ENCODE results near the gene TRMT11.
A peak's percentile ranks its signal among the peaks of the same experiment; 100 is the strongest.
"Not testable (repeated sequence)": the region's sequence is repeated elsewhere in the genome, so short reads cannot be mapped to it uniquely, and the experiment has no call there.

Gene TRMT11

DNA sequence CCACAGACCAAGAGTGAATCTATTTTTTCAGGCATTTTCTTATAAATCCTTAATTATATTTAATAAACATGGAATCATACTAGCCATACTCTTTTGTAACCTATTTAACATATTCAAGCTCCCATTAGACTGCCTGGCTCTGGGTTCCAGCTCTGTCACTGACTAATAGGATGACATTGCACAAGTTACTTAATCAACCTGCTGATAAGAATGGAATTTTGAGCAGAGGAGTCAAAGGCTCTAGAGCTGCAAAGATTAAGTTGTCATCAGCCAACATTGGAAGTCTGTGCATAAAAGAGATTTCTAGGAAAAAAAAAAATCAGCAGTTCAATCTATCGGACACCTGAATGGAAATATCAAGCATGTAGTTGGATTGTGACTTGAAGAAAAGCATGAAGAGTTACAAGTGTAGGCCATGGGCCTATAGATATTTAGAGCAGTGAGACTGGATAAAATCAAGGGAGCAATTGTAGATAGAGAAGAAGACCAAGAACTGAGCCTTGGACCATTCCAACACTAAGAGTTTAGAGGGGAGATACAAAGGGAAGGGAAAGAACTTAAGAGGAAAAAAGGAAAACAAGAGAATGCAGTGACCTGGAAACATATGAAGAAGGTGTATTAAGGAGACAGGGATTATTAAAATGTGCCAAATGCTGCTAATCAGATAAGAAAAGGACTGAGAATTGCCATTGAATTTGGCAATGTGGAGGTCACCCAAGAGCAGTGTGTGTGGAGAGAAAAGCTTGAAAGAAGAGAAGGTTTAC, 40.8 kb upstream of the TRMT11 start:
- Histone ChIP-seq H3K9ac (ENCODE audit: low read length in 5 of 5) (no peak overlapping the region), H3K27me3 (ENCODE audit: control insufficient read depth in 5 of 5, insufficient read depth in 4 of 5, low read length in 5 of 5) (no peaks in the 10 kb centered on the region), H3K9me3 (ENCODE audit: control insufficient read depth in 5 of 5, low read length in 5 of 5) (no peaks in the 10 kb centered on the region), H3K27ac (ENCODE audit: low read depth, low read length) (peak overlapping the region; percentile 50), H3K4me1 (ENCODE audit: control insufficient read depth in 5 of 5, insufficient read depth in 5 of 5, low read length in 5 of 5) (peaks cover 0 to 18% (median 13%) of the 10 kb centered on the region in 5 donors), H3K4me3 (ENCODE audit: low read depth in 1 of 5, low read length in 5 of 5) (no peak overlapping the region), H3K36me3 (ENCODE audit: control insufficient read depth in 5 of 5, insufficient read depth in 5 of 5, low read length in 5 of 5) (no peaks in the 10 kb centered on the region)

DNA sequence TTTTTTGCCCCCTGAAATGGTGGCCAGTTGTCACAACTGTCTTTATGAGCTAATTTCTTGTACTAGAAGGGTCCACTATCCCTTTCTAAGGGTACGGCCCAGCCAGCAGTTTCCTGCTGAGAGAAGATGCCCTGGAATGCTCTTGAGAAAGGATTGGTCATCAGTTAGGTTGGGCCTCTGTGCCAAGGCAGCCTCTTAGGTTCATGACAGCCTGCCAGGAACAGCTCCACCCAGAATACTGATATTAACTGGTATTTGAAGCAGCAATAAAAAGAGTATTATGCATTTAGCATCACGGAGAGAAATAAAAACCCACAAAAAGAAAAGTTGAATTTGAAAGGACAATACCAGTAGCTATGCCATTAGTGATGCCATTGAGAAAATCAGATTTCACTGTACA, 38.7 kb upstream of the TRMT11 start:
- H3K27me3 ChIP-seq (ENCODE audit: control insufficient read depth in 5 of 5, insufficient read depth in 4 of 5, low read length in 5 of 5), result no peaks in the 10 kb centered on the region
- H3K36me3 ChIP-seq (ENCODE audit: control insufficient read depth in 5 of 5, insufficient read depth in 5 of 5, low read length in 5 of 5), result no peaks in the 10 kb centered on the region
- H3K9ac ChIP-seq (ENCODE audit: low read length in 5 of 5), result no peak overlapping the region
- H3K4me3 ChIP-seq (ENCODE audit: low read depth in 1 of 5, low read length in 5 of 5), result no peak overlapping the region
- no peak overlapping the region for H3K27ac ChIP-seq (ENCODE audit: low read depth, low read length)
- H3K4me1 ChIP-seq (ENCODE audit: control insufficient read depth in 5 of 5, insufficient read depth in 5 of 5, low read length in 5 of 5), result peaks cover 0 to 16% (median 10%) of the 10 kb centered on the region in 5 donors
- H3K9me3 ChIP-seq (ENCODE audit: control insufficient read depth in 5 of 5, low read length in 5 of 5), result no peaks in the 10 kb centered on the region

DNA sequence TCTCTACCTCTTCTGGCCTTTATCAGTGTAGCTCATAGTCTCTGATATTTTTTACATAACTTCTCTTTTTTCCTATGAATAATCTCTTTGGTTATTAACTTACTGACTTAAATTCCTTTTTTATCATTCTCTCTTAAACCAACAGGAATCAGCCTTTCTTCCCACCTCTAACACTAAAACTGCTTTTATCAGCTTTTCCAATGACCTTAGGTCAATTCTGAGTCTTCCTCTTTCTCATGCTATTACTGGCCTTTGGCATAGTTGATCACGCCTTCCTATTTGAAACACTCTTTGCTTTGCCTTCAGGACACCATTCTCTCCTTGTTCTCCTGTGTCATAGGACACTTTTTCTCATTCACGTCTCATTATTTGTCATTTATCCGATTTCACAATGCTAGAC, 37.9 kb upstream of the TRMT11 start:
- H3K27ac ChIP-seq (ENCODE audit: low read depth, low read length), result no peak overlapping the region
- H3K36me3 ChIP-seq (ENCODE audit: control insufficient read depth in 5 of 5, insufficient read depth in 5 of 5, low read length in 5 of 5), result no peaks in the 10 kb centered on the region
- H3K9me3 ChIP-seq (ENCODE audit: control insufficient read depth in 5 of 5, low read length in 5 of 5), result no peaks in the 10 kb centered on the region
- no peak overlapping the region for H3K4me3 ChIP-seq (ENCODE audit: low read depth in 1 of 5, low read length in 5 of 5)
- peaks cover 0 to 4% (median under 1%) of the 10 kb centered on the region in 5 donors for H3K27me3 ChIP-seq (ENCODE audit: control insufficient read depth in 5 of 5, insufficient read depth in 4 of 5, low read length in 5 of 5)
- no peak overlapping the region for H3K9ac ChIP-seq (ENCODE audit: low read length in 5 of 5)
- peaks cover 0 to 16% (median 10%) of the 10 kb centered on the region in 5 donors for H3K4me1 ChIP-seq (ENCODE audit: control insufficient read depth in 5 of 5, insufficient read depth in 5 of 5, low read length in 5 of 5)

DNA sequence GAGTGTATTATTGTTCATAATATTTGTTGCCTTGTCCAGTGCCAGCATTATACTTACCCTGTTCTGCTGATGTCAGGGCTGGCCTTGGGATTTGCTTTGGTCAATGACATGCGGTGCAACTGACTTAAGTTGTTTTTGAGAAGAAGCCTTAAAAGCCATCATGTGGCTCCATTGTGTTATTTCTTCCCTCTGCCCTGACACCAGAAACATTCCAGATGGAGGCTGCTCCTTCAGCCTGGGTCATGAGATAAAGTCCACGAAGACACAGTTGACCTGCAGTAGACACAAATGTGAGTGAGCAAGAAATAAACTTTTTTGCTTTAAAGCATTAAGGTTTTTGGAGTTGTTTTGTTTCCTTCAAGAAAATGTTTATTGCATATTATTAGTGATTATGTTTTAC, 37.3 kb upstream of the TRMT11 start:
- Histone ChIP-seq H3K36me3 (ENCODE audit: control insufficient read depth in 5 of 5, insufficient read depth in 5 of 5, low read length in 5 of 5) (no peaks in the 10 kb centered on the region), H3K27me3 (ENCODE audit: control insufficient read depth in 5 of 5, insufficient read depth in 4 of 5, low read length in 5 of 5) (peaks cover 0 to 7% (median 5%) of the 10 kb centered on the region in 5 donors), H3K4me3 (ENCODE audit: low read depth in 1 of 5, low read length in 5 of 5) (no peak overlapping the region), H3K9ac (ENCODE audit: low read length in 5 of 5) (no peak overlapping the region), H3K9me3 (ENCODE audit: control insufficient read depth in 5 of 5, low read length in 5 of 5) (no peaks in the 10 kb centered on the region), H3K4me1 (ENCODE audit: control insufficient read depth in 5 of 5, insufficient read depth in 5 of 5, low read length in 5 of 5) (peaks cover 0 to 15% (median 9%) of the 10 kb centered on the region in 5 donors), H3K27ac (ENCODE audit: low read depth, low read length) (no peak overlapping the region)

DNA sequence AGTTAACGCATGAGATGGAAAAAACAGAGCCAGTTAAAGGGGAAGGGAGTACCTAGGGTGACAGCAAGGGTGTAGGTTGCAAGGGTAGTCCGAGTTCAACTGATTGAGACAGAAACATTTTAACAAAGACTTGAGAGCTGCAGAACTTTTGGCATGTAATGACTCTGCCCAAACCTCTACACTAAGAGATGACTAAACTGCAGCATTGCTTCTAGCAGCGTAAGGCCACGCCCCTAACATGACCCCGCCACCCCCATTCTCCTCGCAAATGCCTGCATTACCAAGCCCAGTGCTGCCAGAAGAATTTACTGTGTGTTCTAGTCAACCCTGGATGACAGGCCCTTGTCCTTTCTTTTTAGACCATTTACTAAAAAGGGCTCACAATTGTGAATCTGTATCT, 36.0 kb upstream of the TRMT11 start:
- H3K9ac ChIP-seq (ENCODE audit: low read length in 5 of 5), result no peak overlapping the region
- peaks cover 0 to 8% (median 5%) of the 10 kb centered on the region in 5 donors for H3K27me3 ChIP-seq (ENCODE audit: control insufficient read depth in 5 of 5, insufficient read depth in 4 of 5, low read length in 5 of 5)
- H3K27ac ChIP-seq (ENCODE audit: low read depth, low read length), result no peak overlapping the region
- H3K4me1 ChIP-seq (ENCODE audit: control insufficient read depth in 5 of 5, insufficient read depth in 5 of 5, low read length in 5 of 5), result peaks cover 0 to 5% (median 0%) of the 10 kb centered on the region in 5 donors
- no peak overlapping the region for H3K4me3 ChIP-seq (ENCODE audit: low read depth in 1 of 5, low read length in 5 of 5)
- no peaks in the 10 kb centered on the region for H3K9me3 ChIP-seq (ENCODE audit: control insufficient read depth in 5 of 5, low read length in 5 of 5)
- H3K36me3 ChIP-seq (ENCODE audit: control insufficient read depth in 5 of 5, insufficient read depth in 5 of 5, low read length in 5 of 5), result no peaks in the 10 kb centered on the region

DNA sequence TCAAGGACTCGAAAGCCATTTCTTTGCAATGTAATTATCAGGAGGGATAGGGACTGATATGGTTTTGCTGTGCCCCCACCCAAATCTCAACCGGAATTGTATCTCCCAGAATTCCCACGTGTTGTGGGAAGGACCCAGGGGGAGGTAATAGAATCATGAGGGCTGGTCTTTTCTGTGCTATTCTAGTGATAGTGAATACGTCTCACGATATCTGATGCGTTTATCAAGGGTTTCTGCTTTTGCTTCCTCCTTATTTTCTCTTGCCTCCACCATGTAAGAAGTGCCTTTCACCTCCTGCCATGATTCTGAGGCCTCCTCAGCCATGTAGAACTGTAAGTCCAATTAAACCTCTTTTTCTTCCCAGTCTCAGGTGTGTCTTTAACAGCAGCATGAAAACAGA, 35.6 kb upstream of the TRMT11 start:
- H3K9ac ChIP-seq (ENCODE audit: low read length in 5 of 5); H3K4me3 ChIP-seq (ENCODE audit: low read depth in 1 of 5, low read length in 5 of 5); H3K27me3 ChIP-seq (ENCODE audit: control insufficient read depth in 5 of 5, insufficient read depth in 4 of 5, low read length in 5 of 5); H3K4me1 ChIP-seq (ENCODE audit: control insufficient read depth in 5 of 5, insufficient read depth in 5 of 5, low read length in 5 of 5); H3K36me3 ChIP-seq (ENCODE audit: control insufficient read depth in 5 of 5, insufficient read depth in 5 of 5, low read length in 5 of 5); H3K9me3 ChIP-seq (ENCODE audit: control insufficient read depth in 5 of 5, low read length in 5 of 5); H3K27ac ChIP-seq (ENCODE audit: low read depth, low read length): not testable (repeated sequence)

DNA sequence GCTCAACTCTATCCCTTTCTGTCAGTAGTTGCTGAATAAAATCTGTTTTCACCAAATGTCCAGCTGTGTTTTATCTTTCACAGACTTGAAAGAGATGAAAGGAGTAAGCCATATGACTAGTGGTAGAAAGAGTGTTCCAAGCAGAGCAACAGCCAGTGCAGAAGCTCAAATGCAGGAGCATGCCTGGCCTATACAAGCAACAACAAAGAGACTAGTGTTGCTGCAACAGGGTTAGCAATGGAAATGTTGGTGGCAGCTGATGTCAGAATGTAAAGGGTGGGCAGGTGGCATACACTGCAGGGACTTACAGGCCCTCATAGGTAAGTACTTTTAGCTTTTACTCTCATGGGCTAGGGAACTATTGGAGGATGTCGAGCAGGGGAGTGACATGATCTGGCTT, 35.0 kb upstream of the TRMT11 start:
- no peak overlapping the region for H3K27ac ChIP-seq (ENCODE audit: low read depth, low read length)
- H3K9ac ChIP-seq (ENCODE audit: low read length in 5 of 5), result no peak overlapping the region
- no peak overlapping the region for H3K4me3 ChIP-seq (ENCODE audit: low read depth in 1 of 5, low read length in 5 of 5)
- H3K36me3 ChIP-seq (ENCODE audit: control insufficient read depth in 5 of 5, insufficient read depth in 5 of 5, low read length in 5 of 5), result no peaks in the 10 kb centered on the region
- peaks cover 0 to 8% (median 5%) of the 10 kb centered on the region in 5 donors for H3K27me3 ChIP-seq (ENCODE audit: control insufficient read depth in 5 of 5, insufficient read depth in 4 of 5, low read length in 5 of 5)
- H3K9me3 ChIP-seq (ENCODE audit: control insufficient read depth in 5 of 5, low read length in 5 of 5), result no peaks in the 10 kb centered on the region
- H3K4me1 ChIP-seq (ENCODE audit: control insufficient read depth in 5 of 5, insufficient read depth in 5 of 5, low read length in 5 of 5), result peaks cover 0 to 4% (median 3%) of the 10 kb centered on the region in 5 donors

DNA sequence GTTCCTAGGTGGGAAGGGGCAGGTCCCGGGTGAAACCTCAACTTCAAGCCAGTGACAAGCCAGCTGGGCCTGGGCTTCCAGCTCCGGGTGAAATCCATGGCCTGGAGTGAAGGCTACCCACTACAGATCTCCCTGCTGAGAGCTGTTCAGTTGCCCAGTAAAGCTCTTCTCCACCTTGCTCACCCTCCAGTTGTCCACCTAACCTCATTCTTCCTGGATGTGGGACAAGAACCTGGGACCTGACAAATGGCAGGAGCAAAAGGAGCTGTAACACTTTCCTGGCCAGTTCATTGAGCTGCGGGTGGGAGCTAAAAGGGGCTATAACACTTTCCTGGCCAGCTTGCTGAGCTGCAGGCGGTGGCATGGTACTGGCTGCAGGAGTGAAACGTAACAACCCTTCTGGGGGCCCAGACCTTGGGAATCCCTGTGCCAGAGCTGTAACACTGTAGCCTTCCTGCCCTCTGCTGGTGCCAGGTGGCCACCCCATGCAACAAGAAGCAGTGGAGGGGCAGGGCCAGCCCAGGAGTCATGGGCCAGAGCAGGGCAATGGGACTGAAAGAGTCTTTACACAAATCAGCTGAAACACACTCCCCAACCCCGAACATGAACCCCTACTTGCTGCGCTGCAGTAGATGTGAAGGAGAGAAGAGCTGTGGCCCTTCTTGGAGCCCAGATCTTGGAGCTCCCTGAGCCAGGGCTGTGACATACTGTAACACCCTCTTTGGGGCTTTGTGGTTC, 33.4 kb upstream of the TRMT11 start:
- no peaks in the 10 kb centered on the region for H3K36me3 ChIP-seq (ENCODE audit: control insufficient read depth in 5 of 5, insufficient read depth in 5 of 5, low read length in 5 of 5)
- no peaks in the 10 kb centered on the region for H3K9me3 ChIP-seq (ENCODE audit: control insufficient read depth in 5 of 5, low read length in 5 of 5)
- H3K27me3 ChIP-seq (ENCODE audit: control insufficient read depth in 5 of 5, insufficient read depth in 4 of 5, low read length in 5 of 5), result peaks cover 0 to 8% (median 5%) of the 10 kb centered on the region in 5 donors
- peaks cover 3 to 16% (median 11%) of the 10 kb centered on the region in 5 donors for H3K4me1 ChIP-seq (ENCODE audit: control insufficient read depth in 5 of 5, insufficient read depth in 5 of 5, low read length in 5 of 5)
- no peak overlapping the region for H3K27ac ChIP-seq (ENCODE audit: low read depth, low read length)
- H3K4me3 ChIP-seq (ENCODE audit: low read depth in 1 of 5, low read length in 5 of 5), result no peak overlapping the region
- H3K9ac ChIP-seq (ENCODE audit: low read length in 5 of 5), result no peak overlapping the region

DNA sequence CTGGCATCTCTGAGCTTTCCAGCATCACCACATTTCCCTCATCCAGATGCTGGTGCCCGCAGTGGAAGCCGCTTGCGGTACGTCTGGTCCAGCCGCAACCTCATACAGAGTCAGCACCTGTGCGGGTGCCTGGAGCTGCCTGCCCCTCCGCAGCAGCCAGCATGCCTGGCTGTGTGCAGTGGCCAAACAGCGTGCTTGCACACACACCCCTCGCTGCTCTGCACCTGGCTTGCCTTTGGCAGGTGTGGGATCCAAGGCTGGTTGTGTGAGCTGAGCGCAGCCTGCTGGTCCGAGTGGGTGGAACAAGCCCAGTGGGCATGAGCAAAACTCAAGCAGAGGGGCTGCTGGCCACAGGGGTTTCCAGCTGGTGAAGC, 32.9 kb upstream of the TRMT11 start:
- no peaks in the 10 kb centered on the region for H3K36me3 ChIP-seq (ENCODE audit: control insufficient read depth in 5 of 5, insufficient read depth in 5 of 5, low read length in 5 of 5)
- no peak overlapping the region for H3K4me3 ChIP-seq (ENCODE audit: low read depth in 1 of 5, low read length in 5 of 5)
- no peak overlapping the region for H3K27ac ChIP-seq (ENCODE audit: low read depth, low read length)
- H3K9me3 ChIP-seq (ENCODE audit: control insufficient read depth in 5 of 5, low read length in 5 of 5), result no peaks in the 10 kb centered on the region
- no peak overlapping the region for H3K9ac ChIP-seq (ENCODE audit: low read length in 5 of 5)
- H3K4me1 ChIP-seq (ENCODE audit: control insufficient read depth in 5 of 5, insufficient read depth in 5 of 5, low read length in 5 of 5), result peaks cover 3 to 22% (median 17%) of the 10 kb centered on the region in 5 donors
- H3K27me3 ChIP-seq (ENCODE audit: control insufficient read depth in 5 of 5, insufficient read depth in 4 of 5, low read length in 5 of 5), result peaks cover 0 to 8% (median 5%) of the 10 kb centered on the region in 5 donors

DNA sequence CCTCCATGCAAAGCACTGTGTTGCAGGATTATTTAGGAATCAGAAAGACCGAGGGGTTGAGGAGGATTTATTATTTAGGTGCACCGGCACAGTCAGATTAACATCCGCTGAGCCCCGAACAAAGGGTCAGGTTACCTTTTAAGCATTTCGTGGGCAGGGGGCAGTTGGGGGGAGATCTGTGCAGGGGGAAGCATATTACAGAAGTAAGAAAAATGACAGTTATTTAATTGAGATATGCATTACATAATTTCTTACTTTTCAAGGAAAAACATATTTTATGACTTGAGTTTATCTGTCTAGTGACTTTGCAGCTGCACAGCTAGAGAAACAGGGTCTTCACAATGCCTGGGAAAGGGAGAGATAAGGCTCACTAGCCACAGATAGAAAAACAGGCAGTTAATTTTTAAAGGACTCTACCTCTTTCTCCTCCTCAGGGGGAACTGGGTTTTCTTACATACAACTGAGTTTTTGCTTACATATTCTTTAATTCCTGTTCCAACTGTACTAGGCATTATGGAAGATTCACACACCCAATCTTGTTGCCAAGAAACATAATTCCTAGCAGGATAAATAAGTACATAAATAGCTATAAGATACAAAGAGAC, 31.5 kb upstream of the TRMT11 start:
- Histone ChIP-seq H3K9me3 (ENCODE audit: control insufficient read depth in 5 of 5, low read length in 5 of 5) (no peaks in the 10 kb centered on the region), H3K4me3 (ENCODE audit: low read depth in 1 of 5, low read length in 5 of 5) (no peak overlapping the region), H3K4me1 (ENCODE audit: control insufficient read depth in 5 of 5, insufficient read depth in 5 of 5, low read length in 5 of 5) (peaks cover 3 to 26% (median 19%) of the 10 kb centered on the region in 5 donors), H3K27me3 (ENCODE audit: control insufficient read depth in 5 of 5, insufficient read depth in 4 of 5, low read length in 5 of 5) (peaks cover 0 to 8% (median 5%) of the 10 kb centered on the region in 5 donors), H3K9ac (ENCODE audit: low read length in 5 of 5) (no peak overlapping the region), H3K27ac (ENCODE audit: low read depth, low read length) (no peak overlapping the region), H3K36me3 (ENCODE audit: control insufficient read depth in 5 of 5, insufficient read depth in 5 of 5, low read length in 5 of 5) (no peaks in the 10 kb centered on the region)

All from subcutaneous abdominal adipose tissue (tissue), 5 donors.